HepG2 (cell line): ENCODE results near the gene ACVRL1. TPM values are rescaled to one million over a fixed set of nuclear protein-coding genes. Genes with fewer than 3 reads are reported as not detected.

Source experiments
- KDM5B ChIP-seq: sonication (generic); formaldehyde crosslinking; IDR thresholded peaks from 2 replicates; pipeline ENCODE4 v1.4.0; 2020; ENCODE audit warnings: missing genetic modification reagents, mild to moderate bottlenecking, borderline replicate concordance
- MAFK ChIP-seq, 2 experiments: IDR thresholded peaks in 1 of 2; conservative IDR thresholded peaks in 1 of 2; 2 replicates each; pipeline ENCODE4 v1.6.1; 2011; ENCODE audit warnings: improper control_type of control experiment in 2 of 2, low read length in 2 of 2
- NCOA1 ChIP-seq: sonication (generic); formaldehyde crosslinking; IDR thresholded peaks from 2 replicates; pipeline ENCODE4 v1.9.0; 2021; ENCODE audit warnings: missing genetic modification reagents
- ZNF367 ChIP-seq: sonication (generic); formaldehyde crosslinking; IDR thresholded peaks from 2 replicates; pipeline ENCODE4 v1.4.0; 2020; ENCODE audit warnings: missing genetic modification reagents, borderline replicate concordance
- ZNF747 ChIP-seq: sonication (generic); formaldehyde crosslinking; IDR thresholded peaks from 2 replicates; pipeline ENCODE4 v1.8.1; 2023; ENCODE audit warnings: missing genetic modification reagents, mild to moderate bottlenecking, borderline replicate concordance
- polyA plus RNA-seq, 8 experiments: library from polyadenylated mRNA; depleted of rRNA in 3 of 8; stranded (reverse) in 7 of 8; unstranded in 1 of 8; fragments of >200 nt; fragmentation: Illumina TruSeq in 4 of 8; extraction: Trizol in 4 of 8; gene quantifications; 2 replicates each; pipeline versions ENCODE4 v1.2.1 to v1.2.3, GENCODE V29; 2011 to 2016; ENCODE audit warnings: low read depth in 4 of 8, missing spikeins in 1 of 8, mixed read lengths in 1 of 8; ENCODE audit not compliant: insufficient read depth in 1 of 8
- total RNA-seq, 5 experiments: library from RNA; depleted of rRNA; stranded (reverse); fragments of >200 nt; fragmentation: Illumina TruSeq; extraction: Trizol; gene quantifications; 2 replicates each; pipeline ENCODE4 v1.2.3, GENCODE V29; 2016; ENCODE audit warnings: low read depth in 1 of 5
- TF ChIP-seq, protein P1 (sequence below): sonication (generic); formaldehyde crosslinking; IDR thresholded peaks from 2 replicates; pipeline ENCODE4 v1.4.0; 2020; ENCODE audit warnings: missing genetic modification reagents
- TF ChIP-seq, protein P2 (sequence below): sonication (generic); formaldehyde crosslinking; IDR thresholded peaks from 2 replicates; pipeline ENCODE4 v1.4.0; 2020; ENCODE audit warnings: missing genetic modification reagents
- TF ChIP-seq, protein P3 (sequence below): sonication (generic); formaldehyde crosslinking; IDR thresholded peaks from 2 replicates; pipeline ENCODE4 v1.4.0; 2020; ENCODE audit warnings: low read depth, missing genetic modification reagents

The ACVRL1 gene
- total and polyA plus RNA-seq, 2 of the 13 experiments (the other 11 are each of a cell fraction or from before 2014, with no cell fraction given), result not detected

DNA sequence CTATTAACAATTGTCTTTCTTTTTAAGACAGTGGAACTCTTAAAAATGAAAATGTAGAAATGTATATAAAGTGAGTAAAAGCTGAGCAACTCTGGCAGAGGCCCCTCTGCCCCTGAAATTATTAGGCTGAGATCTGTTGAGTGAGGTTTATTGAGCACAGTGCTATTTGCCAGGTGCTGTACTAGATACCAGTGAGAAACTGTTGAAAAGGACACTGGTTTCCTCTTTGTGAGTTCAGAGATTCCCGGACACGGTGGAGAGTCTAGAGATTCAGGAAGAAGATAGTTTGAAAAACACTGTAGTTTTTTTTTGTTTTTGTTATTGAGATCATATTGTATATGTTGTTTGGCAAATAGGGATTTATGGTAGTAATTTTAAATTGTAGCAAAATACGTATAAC, 55.4 kb downstream of the ACVRL1 start (continued):
- TF ChIP-seq NCOA1 (CRISPR knock-in tag), result no peak
- TF ChIP-seq, protein P1, sequence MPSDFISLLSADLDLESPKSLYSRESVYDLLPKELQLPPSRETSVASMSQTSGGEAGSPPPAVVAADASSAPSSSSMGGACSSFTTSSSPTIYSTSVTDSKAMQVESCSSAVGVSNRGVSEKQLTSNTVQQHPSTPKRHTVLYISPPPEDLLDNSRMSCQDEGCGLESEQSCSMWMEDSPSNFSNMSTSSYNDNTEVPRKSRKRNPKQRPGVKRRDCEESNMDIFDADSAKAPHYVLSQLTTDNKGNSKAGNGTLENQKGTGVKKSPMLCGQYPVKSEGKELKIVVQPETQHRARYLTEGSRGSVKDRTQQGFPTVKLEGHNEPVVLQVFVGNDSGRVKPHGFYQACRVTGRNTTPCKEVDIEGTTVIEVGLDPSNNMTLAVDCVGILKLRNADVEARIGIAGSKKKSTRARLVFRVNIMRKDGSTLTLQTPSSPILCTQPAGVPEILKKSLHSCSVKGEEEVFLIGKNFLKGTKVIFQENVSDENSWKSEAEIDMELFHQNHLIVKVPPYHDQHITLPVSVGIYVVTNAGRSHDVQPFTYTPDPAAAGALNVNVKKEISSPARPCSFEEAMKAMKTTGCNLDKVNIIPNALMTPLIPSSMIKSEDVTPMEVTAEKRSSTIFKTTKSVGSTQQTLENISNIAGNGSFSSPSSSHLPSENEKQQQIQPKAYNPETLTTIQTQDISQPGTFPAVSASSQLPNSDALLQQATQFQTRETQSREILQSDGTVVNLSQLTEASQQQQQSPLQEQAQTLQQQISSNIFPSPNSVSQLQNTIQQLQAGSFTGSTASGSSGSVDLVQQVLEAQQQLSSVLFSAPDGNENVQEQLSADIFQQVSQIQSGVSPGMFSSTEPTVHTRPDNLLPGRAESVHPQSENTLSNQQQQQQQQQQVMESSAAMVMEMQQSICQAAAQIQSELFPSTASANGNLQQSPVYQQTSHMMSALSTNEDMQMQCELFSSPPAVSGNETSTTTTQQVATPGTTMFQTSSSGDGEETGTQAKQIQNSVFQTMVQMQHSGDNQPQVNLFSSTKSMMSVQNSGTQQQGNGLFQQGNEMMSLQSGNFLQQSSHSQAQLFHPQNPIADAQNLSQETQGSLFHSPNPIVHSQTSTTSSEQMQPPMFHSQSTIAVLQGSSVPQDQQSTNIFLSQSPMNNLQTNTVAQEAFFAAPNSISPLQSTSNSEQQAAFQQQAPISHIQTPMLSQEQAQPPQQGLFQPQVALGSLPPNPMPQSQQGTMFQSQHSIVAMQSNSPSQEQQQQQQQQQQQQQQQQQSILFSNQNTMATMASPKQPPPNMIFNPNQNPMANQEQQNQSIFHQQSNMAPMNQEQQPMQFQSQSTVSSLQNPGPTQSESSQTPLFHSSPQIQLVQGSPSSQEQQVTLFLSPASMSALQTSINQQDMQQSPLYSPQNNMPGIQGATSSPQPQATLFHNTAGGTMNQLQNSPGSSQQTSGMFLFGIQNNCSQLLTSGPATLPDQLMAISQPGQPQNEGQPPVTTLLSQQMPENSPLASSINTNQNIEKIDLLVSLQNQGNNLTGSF (CRISPR knock-in tag), result no peak
- TF ChIP-seq MAFK (conservative IDR thresholded peaks at IDR 0.05 in 1 of 2, IDR thresholded peaks at IDR 0.05 in 1 of 2; ENCODE audit: low read length in 2 of 2), result no peak
- TF ChIP-seq, protein P2, sequence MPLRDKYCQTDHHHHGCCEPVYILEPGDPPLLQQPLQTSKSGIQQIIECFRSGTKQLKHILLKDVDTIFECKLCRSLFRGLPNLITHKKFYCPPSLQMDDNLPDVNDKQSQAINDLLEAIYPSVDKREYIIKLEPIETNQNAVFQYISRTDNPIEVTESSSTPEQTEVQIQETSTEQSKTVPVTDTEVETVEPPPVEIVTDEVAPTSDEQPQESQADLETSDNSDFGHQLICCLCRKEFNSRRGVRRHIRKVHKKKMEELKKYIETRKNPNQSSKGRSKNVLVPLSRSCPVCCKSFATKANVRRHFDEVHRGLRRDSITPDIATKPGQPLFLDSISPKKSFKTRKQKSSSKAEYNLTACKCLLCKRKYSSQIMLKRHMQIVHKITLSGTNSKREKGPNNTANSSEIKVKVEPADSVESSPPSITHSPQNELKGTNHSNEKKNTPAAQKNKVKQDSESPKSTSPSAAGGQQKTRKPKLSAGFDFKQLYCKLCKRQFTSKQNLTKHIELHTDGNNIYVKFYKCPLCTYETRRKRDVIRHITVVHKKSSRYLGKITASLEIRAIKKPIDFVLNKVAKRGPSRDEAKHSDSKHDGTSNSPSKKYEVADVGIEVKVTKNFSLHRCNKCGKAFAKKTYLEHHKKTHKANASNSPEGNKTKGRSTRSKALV (CRISPR knock-in tag), result no peak
- TF ChIP-seq ZNF747 (CRISPR knock-in tag), result no peak
- TF ChIP-seq, protein P3, sequence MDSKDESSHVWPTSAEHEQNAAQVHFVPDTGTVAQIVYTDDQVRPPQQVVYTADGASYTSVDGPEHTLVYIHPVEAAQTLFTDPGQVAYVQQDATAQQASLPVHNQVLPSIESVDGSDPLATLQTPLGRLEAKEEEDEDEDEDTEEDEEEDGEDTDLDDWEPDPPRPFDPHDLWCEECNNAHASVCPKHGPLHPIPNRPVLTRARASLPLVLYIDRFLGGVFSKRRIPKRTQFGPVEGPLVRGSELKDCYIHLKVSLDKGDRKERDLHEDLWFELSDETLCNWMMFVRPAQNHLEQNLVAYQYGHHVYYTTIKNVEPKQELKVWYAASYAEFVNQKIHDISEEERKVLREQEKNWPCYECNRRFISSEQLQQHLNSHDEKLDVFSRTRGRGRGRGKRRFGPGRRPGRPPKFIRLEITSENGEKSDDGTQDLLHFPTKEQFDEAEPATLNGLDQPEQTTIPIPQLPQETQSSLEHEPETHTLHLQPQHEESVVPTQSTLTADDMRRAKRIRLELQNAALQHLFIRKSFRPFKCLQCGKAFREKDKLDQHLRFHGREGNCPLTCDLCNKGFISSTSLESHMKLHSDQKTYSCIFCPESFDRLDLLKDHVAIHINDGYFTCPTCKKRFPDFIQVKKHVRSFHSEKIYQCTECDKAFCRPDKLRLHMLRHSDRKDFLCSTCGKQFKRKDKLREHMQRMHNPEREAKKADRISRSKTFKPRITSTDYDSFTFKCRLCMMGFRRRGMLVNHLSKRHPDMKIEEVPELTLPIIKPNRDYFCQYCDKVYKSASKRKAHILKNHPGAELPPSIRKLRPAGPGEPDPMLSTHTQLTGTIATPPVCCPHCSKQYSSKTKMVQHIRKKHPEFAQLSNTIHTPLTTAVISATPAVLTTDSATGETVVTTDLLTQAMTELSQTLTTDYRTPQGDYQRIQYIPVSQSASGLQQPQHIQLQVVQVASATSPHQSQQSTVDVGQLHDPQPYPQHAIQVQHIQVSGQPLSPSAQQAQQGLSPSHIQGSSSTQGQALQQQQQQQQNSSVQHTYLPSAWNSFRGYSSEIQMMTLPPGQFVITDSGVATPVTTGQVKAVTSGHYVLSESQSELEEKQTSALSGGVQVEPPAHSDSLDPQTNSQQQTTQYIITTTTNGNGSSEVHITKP (CRISPR knock-in tag), result no peak
- no peak for TF ChIP-seq ZNF367 (CRISPR knock-in tag)
- no peak for TF ChIP-seq KDM5B (CRISPR knock-in tag)
